Right lobe of liver (tissue), 4 donors: ENCODE measurements around the gene TTC23.
"Not testable (repeated sequence)": the region's sequence is repeated elsewhere in the genome, so short reads cannot be mapped to it uniquely, and the experiment has no call there.

ENCODE experiments used
- CTCF ChIP-seq, 4 donors: fragments of 200-600 bp in 3 of 4; fragments of 450-650 bp in 1 of 4; IDR thresholded peaks; one replicate each; pipeline versions ENCODE4 v1.5.1 to v1.8.0; 2016 to 2022; ENCODE audit warnings: antibody characterized with exemption in 4 of 4, mild to moderate bottlenecking in 2 of 4
- POLR2A ChIP-seq: fragments of 450-650 bp; IDR thresholded peaks from one replicate; pipeline ENCODE4 v1.6.1; 2017; ENCODE audit warnings: antibody characterized with exemption, mild to moderate bottlenecking
- donor health status: DM: no; HTN: no; CAD: no.
- donor health status: DM: no; HTN: no; CAD: no.
- donor health status: DM: no; HTN: yes; CAD: no.

DNA sequence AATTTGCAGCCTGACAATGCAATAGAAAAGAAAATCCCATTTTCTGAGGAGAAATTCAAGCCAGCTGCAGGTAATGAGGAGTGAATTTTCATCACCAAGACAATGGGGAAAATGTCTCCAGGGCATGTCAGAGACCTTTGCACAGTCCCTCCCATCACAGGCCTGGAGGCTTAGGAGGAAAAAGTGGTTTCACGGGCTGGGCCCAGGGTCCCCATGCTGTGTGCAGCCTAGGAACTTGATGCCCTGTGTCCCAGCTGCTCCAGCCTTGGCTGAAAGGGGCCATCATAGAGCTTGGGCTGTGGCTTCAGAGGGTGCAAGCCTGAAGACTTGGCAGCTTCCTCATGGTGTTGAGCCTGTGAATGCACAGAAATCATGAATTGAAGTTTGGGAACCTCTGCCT, 57.2 kb downstream of the TTC23 start:
- TF ChIP-seq CTCF (IDR thresholded peaks at IDR 0.05); POLR2A: not testable (repeated sequence)
